IPS-20b (cell line): ENCODE measurements around the gene PPP1R9A.
"Not testable (repeated sequence)": the region's sequence is repeated elsewhere in the genome, so short reads cannot be mapped to it uniquely, and the experiment has no call there.

Experiments
- H3K27ac ChIP-seq: one replicate; pipeline ENCODE4 v1.5.1; 2013; ENCODE audit warnings: low read length
- H3K27me3 ChIP-seq: 2 replicates; pipeline ENCODE4 v1.6.1; 2013; ENCODE audit warnings: mild to moderate bottlenecking, low read length, inconsistent platforms; ENCODE audit not compliant: insufficient read depth
- H3K36me3 ChIP-seq: 2 replicates; pipeline ENCODE4 v1.6.1; 2013; ENCODE audit warnings: low read depth, mild to moderate bottlenecking, inconsistent platforms, low read length, moderate library complexity; ENCODE audit not compliant: insufficient read depth
- H3K4me1 ChIP-seq: 2 replicates; pipeline ENCODE4 v1.6.1; 2013; ENCODE audit warnings: mild to moderate bottlenecking, control low read depth, inconsistent platforms, low read length, moderate library complexity; ENCODE audit not compliant: insufficient read depth
- H3K4me3 ChIP-seq: 2 replicates; pipeline ENCODE4 v1.5.1; 2013; ENCODE audit warnings: mild to moderate bottlenecking, low read length, inconsistent platforms
- H3K9ac ChIP-seq: 2 replicates; pipeline ENCODE4 v1.6.1; 2013; ENCODE audit warnings: low read depth, mild to moderate bottlenecking, inconsistent platforms, low read length, moderate library complexity
- H3K9me3 ChIP-seq: 2 replicates; pipeline ENCODE4 v1.6.1; 2013; ENCODE audit warnings: mild to moderate bottlenecking, low read depth, low read length, inconsistent platforms; ENCODE audit not compliant: insufficient read depth

The PPP1R9A gene

GRCh38 chr7:94995921-94996320, 88.5 kb downstream of the PPP1R9A start:
- Histone ChIP-seq H3K9ac (no peak overlapping the region), H3K27ac (no peak overlapping the region), H3K9me3 (no peaks in the 10 kb centered on the region), H3K4me3 (no peak overlapping the region), H3K36me3 (no peaks in the 10 kb centered on the region), H3K4me1 (0 out of 2 replicates have a peak, but pooled peaks cover 2% of the 10 kb centered on the region), H3K27me3 (no peaks in the 10 kb centered on the region)

DNA sequence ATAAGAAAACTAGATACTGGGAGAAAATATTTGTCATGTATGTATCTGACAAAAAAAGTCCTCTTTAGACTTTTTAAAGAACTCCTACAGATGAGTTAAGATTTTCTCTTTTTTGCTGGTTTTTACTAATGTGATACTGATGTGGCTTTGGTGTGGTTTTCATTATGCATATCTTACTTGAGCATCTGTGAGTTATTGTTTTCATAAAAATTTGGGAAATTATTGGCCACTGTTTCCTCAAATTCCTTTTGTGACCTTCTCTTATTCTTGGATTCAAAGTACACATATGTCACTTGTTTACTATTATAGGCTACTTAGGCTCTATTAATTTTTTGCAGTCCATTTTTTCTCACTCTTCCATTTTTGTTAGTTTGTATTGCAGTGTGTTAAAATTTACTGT, 89.0 kb downstream of the PPP1R9A start:
- H3K9ac ChIP-seq = no peak overlapping the region
- H3K27me3 ChIP-seq = no peaks in the 10 kb centered on the region
- H3K27ac ChIP-seq = no peak overlapping the region
- H3K36me3 ChIP-seq = no peaks in the 10 kb centered on the region
- H3K4me1 ChIP-seq = 0 out of 2 replicates have a peak, but pooled peaks cover 2% of the 10 kb centered on the region
- H3K4me3 ChIP-seq = no peak overlapping the region
- H3K9me3 ChIP-seq = no peaks in the 10 kb centered on the region

GRCh38 chr7:94997547-94997946, 90.2 kb downstream of the PPP1R9A start:
- no peak overlapping the region for H3K9ac ChIP-seq

DNA sequence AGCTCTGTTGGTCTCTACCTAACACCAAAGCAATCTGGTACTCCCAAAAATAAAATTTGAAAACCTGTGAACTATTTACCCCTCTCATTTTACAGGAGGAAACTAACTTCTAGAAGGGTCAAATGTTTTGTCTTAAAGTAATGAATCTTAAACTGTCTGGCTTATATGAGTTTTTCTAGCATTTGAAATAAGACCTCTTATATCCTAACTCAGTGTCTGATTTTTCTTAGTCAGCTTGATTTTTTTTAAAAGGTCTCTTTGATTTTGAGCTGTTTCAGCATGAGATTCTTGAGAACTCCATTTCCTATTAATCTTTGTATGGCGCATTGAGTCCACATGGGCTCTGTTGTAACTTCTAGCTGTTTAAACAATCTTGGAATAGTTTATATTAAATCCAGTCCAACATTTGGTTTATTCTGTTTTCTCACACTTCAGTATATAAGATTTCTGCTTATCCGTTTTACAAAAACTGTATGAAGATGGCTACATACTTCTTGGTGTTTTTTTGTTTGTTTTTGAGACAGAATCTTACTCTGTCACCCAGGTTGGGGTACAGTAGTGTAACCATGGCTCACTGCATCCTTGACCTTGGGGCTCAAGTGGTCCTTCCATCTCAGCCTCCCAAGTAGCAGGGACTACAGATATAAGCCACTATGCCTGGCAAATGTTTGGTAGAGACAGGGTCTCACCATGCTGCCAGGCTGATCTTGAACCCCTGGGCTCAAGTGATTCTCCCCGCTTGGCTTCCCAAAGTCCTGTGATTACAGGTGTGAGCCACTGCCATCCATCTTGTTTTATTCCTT, 91.1 kb downstream of the PPP1R9A start:
- Histone ChIP-seq H3K9ac (no peak overlapping the region), H3K27me3 (no peaks in the 10 kb centered on the region), H3K4me1 (0 out of 2 replicates have a peak, but pooled peaks cover 2% of the 10 kb centered on the region), H3K36me3 (no peaks in the 10 kb centered on the region), H3K4me3 (no peak overlapping the region), H3K9me3 (no peaks in the 10 kb centered on the region), H3K27ac (no peak overlapping the region)

More at GRCh38 chr7:94997547-94997946, 90.2 kb downstream of the PPP1R9A start:
- H3K4me1 ChIP-seq = 0 out of 2 replicates have a peak, but pooled peaks cover 2% of the 10 kb centered on the region
- no peaks in the 10 kb centered on the region for H3K36me3 ChIP-seq
- no peaks in the 10 kb centered on the region for H3K9me3 ChIP-seq
- H3K27ac ChIP-seq = no peak overlapping the region
- H3K4me3 ChIP-seq = no peak overlapping the region
- no peaks in the 10 kb centered on the region for H3K27me3 ChIP-seq

DNA sequence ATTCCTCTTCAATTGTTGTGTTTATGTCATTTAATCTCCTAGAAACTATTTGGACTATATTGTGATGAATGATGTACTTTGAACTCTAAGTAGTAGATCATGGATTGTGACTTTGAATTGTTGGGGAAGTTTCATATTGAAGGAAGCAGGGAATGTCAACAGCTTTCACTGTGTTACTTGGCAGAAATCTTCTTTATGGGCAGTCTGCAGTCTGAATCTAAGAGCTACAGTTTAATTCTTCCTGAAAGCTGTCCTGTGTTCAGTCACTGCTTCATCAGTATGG, 91.6 kb downstream of the PPP1R9A start:
- 0 out of 2 replicates have a peak, but pooled peaks cover 2% of the 10 kb centered on the region for H3K4me1 ChIP-seq
- H3K27ac ChIP-seq = no peak overlapping the region
- no peaks in the 10 kb centered on the region for H3K27me3 ChIP-seq
- no peaks in the 10 kb centered on the region for H3K9me3 ChIP-seq
- H3K36me3 ChIP-seq = no peaks in the 10 kb centered on the region
- H3K4me3 ChIP-seq = no peak overlapping the region
- H3K9ac ChIP-seq = no peak overlapping the region

DNA sequence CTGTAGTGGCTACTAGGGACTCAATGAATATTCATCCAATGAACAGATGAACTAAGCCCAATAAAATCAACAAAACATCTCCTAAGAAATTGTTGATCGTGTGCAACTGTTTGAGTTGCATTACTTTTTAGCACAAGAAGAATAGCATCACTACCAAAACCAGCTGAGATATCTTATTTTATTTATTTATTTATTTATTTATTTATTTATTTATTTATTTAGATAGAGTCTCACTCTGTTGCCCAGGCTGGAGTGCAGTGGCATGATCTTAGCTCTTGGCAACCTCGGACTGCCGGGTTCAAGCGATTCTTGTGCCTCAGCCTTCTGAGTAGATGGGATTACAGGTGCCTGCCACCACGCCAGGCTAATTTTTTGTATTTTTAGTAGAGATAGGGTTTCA, 92.2 kb downstream of the PPP1R9A start:
- not testable (repeated sequence) for H3K27me3 ChIP-seq, H3K9ac ChIP-seq, H3K9me3 ChIP-seq, H3K27ac ChIP-seq, H3K4me3 ChIP-seq, H3K4me1 ChIP-seq, H3K36me3 ChIP-seq

- no peak overlapping the region for H3K9ac ChIP-seq
- H3K27ac ChIP-seq = no peak overlapping the region
- no peaks in the 10 kb centered on the region for H3K27me3 ChIP-seq
- H3K4me1 ChIP-seq = 0 out of 2 replicates have a peak, but pooled peaks cover 2% of the 10 kb centered on the region
- no peak overlapping the region for H3K4me3 ChIP-seq
- no peaks in the 10 kb centered on the region for H3K9me3 ChIP-seq
- H3K36me3 ChIP-seq = no peaks in the 10 kb centered on the region
Measured at GRCh38 chr7:95001258-95001657, 93.9 kb downstream of the PPP1R9A start.

DNA sequence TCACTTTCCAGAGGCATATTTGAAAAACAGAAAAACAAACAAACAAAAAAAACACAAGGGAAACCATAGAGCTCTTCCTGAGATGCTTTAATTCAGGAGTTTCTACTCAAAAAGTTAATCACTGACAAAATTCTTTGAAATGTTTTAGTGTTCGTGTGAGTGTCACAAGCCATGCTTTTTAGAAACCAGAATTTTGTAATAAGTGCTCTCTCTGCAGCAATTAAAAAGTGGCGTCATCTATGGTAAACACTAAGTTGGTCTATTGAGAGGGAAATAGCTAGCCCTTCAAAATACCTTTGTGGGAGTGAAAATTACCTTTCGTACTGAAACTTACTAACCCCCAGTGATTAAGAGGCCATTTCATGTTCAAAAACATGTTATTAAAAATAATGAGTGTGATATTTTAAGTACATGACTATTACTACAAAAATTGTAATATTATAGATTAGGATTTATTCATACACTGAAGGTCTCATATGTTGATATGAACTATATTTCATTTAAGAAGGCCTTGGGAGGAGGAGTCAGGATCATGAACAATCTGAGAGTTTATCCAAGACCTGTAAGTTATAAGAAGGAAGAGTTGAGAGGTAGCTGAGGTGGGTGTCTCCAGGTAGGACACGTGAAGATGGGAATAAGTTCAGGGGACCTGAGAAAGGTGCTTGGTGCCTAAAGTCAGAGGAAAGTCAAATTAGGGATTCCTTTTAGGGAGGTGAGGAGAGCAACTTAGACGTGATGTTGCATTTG, 94.6 kb downstream of the PPP1R9A start:
- no peak overlapping the region for H3K9ac ChIP-seq
- no peaks in the 10 kb centered on the region for H3K36me3 ChIP-seq
- H3K4me1 ChIP-seq = 0 out of 2 replicates have a peak, but pooled peaks cover 2% of the 10 kb centered on the region
- no peak overlapping the region for H3K4me3 ChIP-seq
- no peaks in the 10 kb centered on the region for H3K9me3 ChIP-seq
- no peak overlapping the region for H3K27ac ChIP-seq
- H3K27me3 ChIP-seq = no peaks in the 10 kb centered on the region

GRCh38 chr7:95002775-95003174, 95.4 kb downstream of the PPP1R9A start:
- Histone ChIP-seq H3K4me3 (no peak overlapping the region), H3K36me3 (no peaks in the 10 kb centered on the region), H3K9me3 (no peaks in the 10 kb centered on the region), H3K4me1 (no peaks in the 10 kb centered on the region), H3K27ac (no peak overlapping the region), H3K27me3 (no peaks in the 10 kb centered on the region), H3K9ac (no peak overlapping the region)

GRCh38 chr7:95004618-95005247, 97.3 kb downstream of the PPP1R9A start:
- H3K4me3 ChIP-seq = no peak overlapping the region
- H3K27ac ChIP-seq = no peak overlapping the region
- no peaks in the 10 kb centered on the region for H3K27me3 ChIP-seq

GRCh38 chr7:95006010-95006409, 98.6 kb downstream of the PPP1R9A start:
- H3K4me1 ChIP-seq = no peaks in the 10 kb centered on the region
- no peaks in the 10 kb centered on the region for H3K9me3 ChIP-seq
- H3K36me3 ChIP-seq = no peaks in the 10 kb centered on the region
- H3K27ac ChIP-seq = no peak overlapping the region
- no peaks in the 10 kb centered on the region for H3K27me3 ChIP-seq
- no peak overlapping the region for H3K4me3 ChIP-seq
- no peak overlapping the region for H3K9ac ChIP-seq

More at GRCh38 chr7:95004618-95005247, 97.3 kb downstream of the PPP1R9A start:
- Histone ChIP-seq H3K4me1 (no peaks in the 10 kb centered on the region), H3K9me3 (no peaks in the 10 kb centered on the region), H3K36me3 (no peaks in the 10 kb centered on the region), H3K9ac (no peak overlapping the region)
